ENCODE results near the gene INPP4B.

Gene INPP4B

GRCh38 chr4:142698552-142698951 is 147.5 kb downstream of the INPP4B start:
- TF ChIP-seq PAX5 (IDR thresholded peaks at IDR 0.05; ENCODE audit: insufficient read depth, low read length, severe bottlenecking) (no peak), POLR2AphosphoS5 (IDR thresholded peaks at IDR 0.05; ENCODE audit: low read depth, low read length) (no peak), TAF1 (IDR thresholded peaks at IDR 0.05; ENCODE audit: low read depth, low read length) (no peak), POLR2A (IDR thresholded peaks at IDR 0.05; ENCODE audit: low read depth, low read length) (no peak), SPI1 (IDR thresholded peaks at IDR 0.05; ENCODE audit: low read depth, low read length) (no peak), POU2F2 (IDR thresholded peaks at IDR 0.05; ENCODE audit: low read depth, low read length) (no peak)
- DNase-seq (ENCODE audit: insufficient read length, low spot score) (no peak), FAIRE-seq (no peak)

DNA sequence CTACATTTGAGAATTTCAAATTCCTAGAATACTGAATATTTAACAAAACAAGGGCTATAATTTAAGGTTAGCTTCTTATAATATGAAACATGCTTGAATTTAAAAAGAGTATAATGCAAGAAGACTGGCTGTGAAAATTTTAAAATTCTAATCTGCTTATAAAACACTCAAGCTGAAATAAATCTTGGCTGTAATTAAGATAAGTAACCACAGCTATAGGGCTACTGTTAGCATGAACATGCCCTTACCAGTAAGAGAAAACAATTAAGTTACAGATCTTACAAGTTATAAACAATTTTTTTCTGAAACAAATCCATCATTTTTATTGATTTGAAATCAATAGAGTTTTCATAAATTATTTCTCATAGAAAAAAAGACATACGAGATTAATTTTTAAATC is 148.2 kb downstream of the INPP4B start:
- DNase-seq (ENCODE audit: insufficient read length, low spot score), result no peak
- TF ChIP-seq POLR2A (IDR thresholded peaks at IDR 0.05; ENCODE audit: low read depth, low read length) (no peak), PAX5 (IDR thresholded peaks at IDR 0.05; ENCODE audit: insufficient read depth, low read length, severe bottlenecking) (no peak), POU2F2 (IDR thresholded peaks at IDR 0.05; ENCODE audit: low read depth, low read length) (no peak), SPI1 (IDR thresholded peaks at IDR 0.05; ENCODE audit: low read depth, low read length) (no peak), TAF1 (IDR thresholded peaks at IDR 0.05; ENCODE audit: low read depth, low read length) (no peak), POLR2AphosphoS5 (IDR thresholded peaks at IDR 0.05; ENCODE audit: low read depth, low read length) (no peak)
- FAIRE-seq, result no peak

- FAIRE-seq, result no peak
- no peak for DNase-seq (ENCODE audit: insufficient read length, low spot score)
- TF ChIP-seq TAF1 (IDR thresholded peaks at IDR 0.05; ENCODE audit: low read depth, low read length) (no peak), POLR2AphosphoS5 (IDR thresholded peaks at IDR 0.05; ENCODE audit: low read depth, low read length) (no peak), PAX5 (IDR thresholded peaks at IDR 0.05; ENCODE audit: insufficient read depth, low read length, severe bottlenecking) (no peak), POU2F2 (IDR thresholded peaks at IDR 0.05; ENCODE audit: low read depth, low read length) (no peak), SPI1 (IDR thresholded peaks at IDR 0.05; ENCODE audit: low read depth, low read length) (no peak), POLR2A (IDR thresholded peaks at IDR 0.05; ENCODE audit: low read depth, low read length) (no peak)
Measured at GRCh38 chr4:142697320-142697719, 148.8 kb downstream of the INPP4B start.

GRCh38 chr4:142696334-142697122 is 149.6 kb downstream of the INPP4B start:
- TF ChIP-seq POLR2AphosphoS5 (IDR thresholded peaks at IDR 0.05; ENCODE audit: low read depth, low read length) (no peak), PAX5 (IDR thresholded peaks at IDR 0.05; ENCODE audit: insufficient read depth, low read length, severe bottlenecking) (no peak), SPI1 (IDR thresholded peaks at IDR 0.05; ENCODE audit: low read depth, low read length) (no peak), TAF1 (IDR thresholded peaks at IDR 0.05; ENCODE audit: low read depth, low read length) (no peak), POU2F2 (IDR thresholded peaks at IDR 0.05; ENCODE audit: low read depth, low read length) (no peak), POLR2A (IDR thresholded peaks at IDR 0.05; ENCODE audit: low read depth, low read length) (no peak)
- DNase-seq (ENCODE audit: insufficient read length, low spot score) (no peak), FAIRE-seq (no peak)

GRCh38 chr4:142690406-142691163 is 155.5 kb downstream of the INPP4B start:
- DNase-seq (ENCODE audit: insufficient read length, low spot score) (no peak), FAIRE-seq (no peak)

DNA sequence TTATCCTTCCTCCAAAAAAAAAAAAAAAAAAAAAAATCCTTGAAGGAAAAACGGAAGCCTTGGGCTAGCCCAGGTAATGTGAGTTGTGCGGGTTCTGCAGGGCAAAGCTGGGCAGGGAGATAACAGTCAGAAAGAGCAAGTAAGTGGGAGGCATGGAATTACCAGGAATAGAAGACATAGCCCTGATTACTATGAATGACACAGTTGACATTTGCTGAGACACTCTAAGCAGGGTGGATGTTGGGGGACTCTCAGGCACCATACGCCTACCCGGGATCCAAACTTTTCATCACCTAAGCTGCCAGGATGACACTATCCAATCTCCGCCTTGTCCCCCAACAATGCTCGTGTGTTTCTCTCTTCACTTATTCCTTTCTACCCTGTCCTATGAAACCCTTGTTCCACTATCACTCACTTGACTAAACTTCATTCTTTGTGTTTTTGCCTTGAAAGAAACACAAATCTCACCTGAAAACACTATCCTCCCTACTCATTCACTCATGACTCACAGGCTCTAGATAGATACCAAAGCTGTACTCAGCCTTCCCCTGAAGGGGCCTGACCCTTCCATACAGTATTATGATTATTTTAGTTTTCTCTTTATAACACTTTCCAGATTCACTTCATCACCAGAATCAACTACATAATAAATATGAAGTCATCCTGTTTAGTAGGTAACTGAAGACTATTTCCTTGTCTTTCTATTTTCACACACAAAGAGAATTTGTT is 158.4 kb downstream of the INPP4B start:
- TF ChIP-seq PAX5 (IDR thresholded peaks at IDR 0.05; ENCODE audit: insufficient read depth, low read length, severe bottlenecking) (no peak), SPI1 (IDR thresholded peaks at IDR 0.05; ENCODE audit: low read depth, low read length) (no peak), POU2F2 (IDR thresholded peaks at IDR 0.05; ENCODE audit: low read depth, low read length) (no peak), TAF1 (IDR thresholded peaks at IDR 0.05; ENCODE audit: low read depth, low read length) (no peak), POLR2AphosphoS5 (IDR thresholded peaks at IDR 0.05; ENCODE audit: low read depth, low read length) (no peak), POLR2A (IDR thresholded peaks at IDR 0.05; ENCODE audit: low read depth, low read length) (no peak)
- FAIRE-seq, result no peak
- no peak for DNase-seq (ENCODE audit: insufficient read length, low spot score)

More at GRCh38 chr4:142690406-142691163, 155.5 kb downstream of the INPP4B start:
- no peak for TF ChIP-seq TAF1 (IDR thresholded peaks at IDR 0.05; ENCODE audit: low read depth, low read length)
- no peak for TF ChIP-seq PAX5 (IDR thresholded peaks at IDR 0.05; ENCODE audit: insufficient read depth, low read length, severe bottlenecking)
- no peak for TF ChIP-seq POLR2A (IDR thresholded peaks at IDR 0.05; ENCODE audit: low read depth, low read length)
- TF ChIP-seq SPI1 (IDR thresholded peaks at IDR 0.05; ENCODE audit: low read depth, low read length), result no peak
- no peak for TF ChIP-seq POLR2AphosphoS5 (IDR thresholded peaks at IDR 0.05; ENCODE audit: low read depth, low read length)
- TF ChIP-seq POU2F2 (IDR thresholded peaks at IDR 0.05; ENCODE audit: low read depth, low read length), result no peak

- TF ChIP-seq PAX5 (IDR thresholded peaks at IDR 0.05; ENCODE audit: insufficient read depth, low read length, severe bottlenecking) (no peak), POU2F2 (IDR thresholded peaks at IDR 0.05; ENCODE audit: low read depth, low read length) (no peak), SPI1 (IDR thresholded peaks at IDR 0.05; ENCODE audit: low read depth, low read length) (no peak), TAF1 (IDR thresholded peaks at IDR 0.05; ENCODE audit: low read depth, low read length) (no peak), POLR2AphosphoS5 (IDR thresholded peaks at IDR 0.05; ENCODE audit: low read depth, low read length) (no peak), POLR2A (IDR thresholded peaks at IDR 0.05; ENCODE audit: low read depth, low read length) (no peak)
- DNase-seq (ENCODE audit: insufficient read length, low spot score) (no peak), FAIRE-seq (no peak)
Measured at GRCh38 chr4:142686081-142686480, 160.0 kb downstream of the INPP4B start.

DNA sequence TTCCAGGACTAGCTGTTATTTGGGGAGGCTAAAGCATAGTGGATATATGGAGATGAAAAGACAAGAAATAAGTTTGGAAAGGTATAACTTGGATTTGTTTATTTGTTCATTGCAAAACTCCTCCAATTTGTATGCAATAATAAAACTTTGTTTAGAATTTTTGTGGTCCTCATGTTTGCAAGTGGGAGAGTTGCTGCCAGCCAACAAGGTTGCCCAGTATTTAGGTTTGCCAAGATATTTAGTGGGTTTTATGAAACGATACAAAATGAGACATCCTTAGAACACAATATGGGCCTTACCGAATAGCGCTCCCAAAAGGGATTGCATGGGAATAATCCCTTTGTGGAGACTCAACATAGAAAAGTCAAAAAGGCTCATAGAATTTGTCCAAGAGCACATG is 162.1 kb downstream of the INPP4B start:
- no peak for FAIRE-seq

More for the DNA sequence above, 162.1 kb downstream of the INPP4B start:
- TF ChIP-seq POLR2A (IDR thresholded peaks at IDR 0.05; ENCODE audit: low read depth, low read length), result no peak
- no peak for TF ChIP-seq POU2F2 (IDR thresholded peaks at IDR 0.05; ENCODE audit: low read depth, low read length)
- no peak for TF ChIP-seq SPI1 (IDR thresholded peaks at IDR 0.05; ENCODE audit: low read depth, low read length)
- no peak for TF ChIP-seq TAF1 (IDR thresholded peaks at IDR 0.05; ENCODE audit: low read depth, low read length)
- no peak for TF ChIP-seq PAX5 (IDR thresholded peaks at IDR 0.05; ENCODE audit: insufficient read depth, low read length, severe bottlenecking)
- TF ChIP-seq POLR2AphosphoS5 (IDR thresholded peaks at IDR 0.05; ENCODE audit: low read depth, low read length), result no peak
- DNase-seq (ENCODE audit: insufficient read length, low spot score), result no peak

Data from GM12891 (cell line).